SU-DHL-6 (cell line): ENCODE measurements around the gene STARD6.

Experiments
- H2AFZ ChIP-seq: fragments of 200-600 bp; sonication (generic); 2 replicates; pipeline ENCODE4 v1.6.1; 2014; ENCODE audit warnings: low read depth, mild to moderate bottlenecking, moderate library complexity, mixed read lengths, antibody characterized with exemption, low read length; ENCODE audit not compliant: severe bottlenecking
- H3F3A ChIP-seq: fragments of 200-600 bp; shearing (Covaris generic); 2 replicates; pipeline ENCODE4 v1.6.0; 2016; ENCODE audit warnings: antibody characterized with exemption, mild to moderate bottlenecking; ENCODE audit not compliant: insufficient read depth
- H3K27ac ChIP-seq: fragments of 200-600 bp; sonication (generic); 2 replicates; pipeline ENCODE4 v1.5.1; 2016; ENCODE audit warnings: low read depth, mild to moderate bottlenecking, low read length, moderate library complexity, mixed read lengths
- H3K27me3 ChIP-seq: fragments of 200-600 bp; sonication (generic), shearing (Covaris generic); 2 replicates; pipeline ENCODE4 v1.6.0; 2014; ENCODE audit warnings: mild to moderate bottlenecking, low read length
- H3K36me3 ChIP-seq: fragments of 200-600 bp; sonication (generic); 2 replicates; pipeline ENCODE4 v1.6.1; 2014; ENCODE audit warnings: mild to moderate bottlenecking, low read length, mixed read lengths
- H3K4me2 ChIP-seq: fragments of 300-600, 200-600 bp; shearing (Covaris generic), sonication (generic); 2 replicates; pipeline ENCODE4 v1.6.0; 2014; ENCODE audit warnings: low read length, low read depth, mild to moderate bottlenecking; ENCODE audit not compliant: poor library complexity, severe bottlenecking
- H3K4me3 ChIP-seq: fragments of 200-600 bp; sonication (generic); 2 replicates; pipeline ENCODE4 v1.5.1; 2014; ENCODE audit warnings: antibody characterized with exemption, low read length, mild to moderate bottlenecking, mixed read lengths; ENCODE audit not compliant: insufficient read depth, poor library complexity, severe bottlenecking
- H3K79me2 ChIP-seq: fragments of 200-600 bp; sonication (generic); 2 replicates; pipeline ENCODE4 v1.6.1; 2014; ENCODE audit warnings: mild to moderate bottlenecking, low read length, moderate library complexity; ENCODE audit not compliant: insufficient read depth
- H3K9ac ChIP-seq: fragments of 200-600 bp; sonication (generic); 2 replicates; pipeline ENCODE4 v1.7.0; 2014; ENCODE audit warnings: mild to moderate bottlenecking, low read length
- H3K9me2 ChIP-seq: fragments of 200-600 bp; sonication (generic); replicated peaks from 2 replicates; pipeline ENCODE4 v1.6.1; 2014; ENCODE audit warnings: low read length; ENCODE audit not compliant: insufficient read depth
- H3K9me3 ChIP-seq: fragments of 200-600 bp; sonication (generic); 2 replicates; pipeline ENCODE4 v1.6.1; 2014; ENCODE audit warnings: low read length, mixed read lengths; ENCODE audit not compliant: insufficient read depth
- H4K20me1 ChIP-seq: fragments of 200-600 bp; sonication (generic); 2 replicates; pipeline ENCODE4 v1.6.1; 2014; ENCODE audit warnings: low read depth, mild to moderate bottlenecking, antibody characterized with exemption, low read length, moderate library complexity, mixed read lengths
- EZH2phosphoT487 ChIP-seq: fragments of 200-600 bp; sonication (generic), shearing (Covaris generic); conservative IDR thresholded peaks from 2 replicates; pipeline ENCODE4 v1.6.1; 2018; ENCODE audit warnings: mild to moderate bottlenecking, antibody characterized with exemption, low read length, moderate library complexity, mixed read lengths
- TF ChIP-seq, protein P1 (sequence below): fragments of 200-600 bp; sonication (generic); IDR thresholded peaks from one replicate; pipeline ENCODE4 v1.5.1; 2017; ENCODE audit warnings: antibody characterized with exemption, mild to moderate bottlenecking, low read length, moderate library complexity; ENCODE audit not compliant: insufficient read depth, poor library complexity, severe bottlenecking

The STARD6 gene

GRCh38 chr18:54329787-54330186 is 27.9 kb downstream of the STARD6 start:
- TF ChIP-seq, protein P1, sequence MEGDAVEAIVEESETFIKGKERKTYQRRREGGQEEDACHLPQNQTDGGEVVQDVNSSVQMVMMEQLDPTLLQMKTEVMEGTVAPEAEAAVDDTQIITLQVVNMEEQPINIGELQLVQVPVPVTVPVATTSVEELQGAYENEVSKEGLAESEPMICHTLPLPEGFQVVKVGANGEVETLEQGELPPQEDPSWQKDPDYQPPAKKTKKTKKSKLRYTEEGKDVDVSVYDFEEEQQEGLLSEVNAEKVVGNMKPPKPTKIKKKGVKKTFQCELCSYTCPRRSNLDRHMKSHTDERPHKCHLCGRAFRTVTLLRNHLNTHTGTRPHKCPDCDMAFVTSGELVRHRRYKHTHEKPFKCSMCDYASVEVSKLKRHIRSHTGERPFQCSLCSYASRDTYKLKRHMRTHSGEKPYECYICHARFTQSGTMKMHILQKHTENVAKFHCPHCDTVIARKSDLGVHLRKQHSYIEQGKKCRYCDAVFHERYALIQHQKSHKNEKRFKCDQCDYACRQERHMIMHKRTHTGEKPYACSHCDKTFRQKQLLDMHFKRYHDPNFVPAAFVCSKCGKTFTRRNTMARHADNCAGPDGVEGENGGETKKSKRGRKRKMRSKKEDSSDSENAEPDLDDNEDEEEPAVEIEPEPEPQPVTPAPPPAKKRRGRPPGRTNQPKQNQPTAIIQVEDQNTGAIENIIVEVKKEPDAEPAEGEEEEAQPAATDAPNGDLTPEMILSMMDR: no peak
- Histone ChIP-seq H3F3A (no peaks in the 10 kb centered on the region), H3K36me3 (no peaks in the 10 kb centered on the region), H2AFZ (no peak overlapping the region), H3K9me3 (no peaks in the 10 kb centered on the region), H3K79me2 (no peaks in the 10 kb centered on the region), H3K9ac (no peak overlapping the region), H3K4me2 (no peak overlapping the region), H3K4me3 (no peak overlapping the region), H4K20me1 (no peaks in the 10 kb centered on the region), H3K9me2 (no peaks in the 10 kb centered on the region), H3K27me3 (no peaks in the 10 kb centered on the region), H3K27ac (no peak overlapping the region)

GRCh38 chr18:54327818-54328217 is 29.8 kb downstream of the STARD6 start:
- no peaks in the 10 kb centered on the region for H3K36me3 ChIP-seq

GRCh38 chr18:54323970-54324369 is 33.7 kb downstream of the STARD6 start:
- Histone ChIP-seq H3K9ac (no peak overlapping the region), H3K9me3 (no peaks in the 10 kb centered on the region), H3K79me2 (no peaks in the 10 kb centered on the region), H3K36me3 (no peaks in the 10 kb centered on the region), H3K9me2 (no peaks in the 10 kb centered on the region), H3K27me3 (no peaks in the 10 kb centered on the region), H3F3A (no peaks in the 10 kb centered on the region), H3K4me3 (no peak overlapping the region), H4K20me1 (no peaks in the 10 kb centered on the region), H3K4me2 (no peak overlapping the region), H2AFZ (no peak overlapping the region), H3K27ac (no peak overlapping the region)
- TF ChIP-seq EZH2phosphoT487: no peak
- TF ChIP-seq, protein P1: no peak

More at GRCh38 chr18:54327818-54328217, 29.8 kb downstream of the STARD6 start:
- TF ChIP-seq EZH2phosphoT487: no peak
- TF ChIP-seq, protein P1: no peak
- H3K79me2 ChIP-seq: no peaks in the 10 kb centered on the region
- no peaks in the 10 kb centered on the region for H3K27me3 ChIP-seq
- H3K4me2 ChIP-seq: no peak overlapping the region
- H4K20me1 ChIP-seq: no peaks in the 10 kb centered on the region
- no peak overlapping the region for H2AFZ ChIP-seq
- H3K4me3 ChIP-seq: no peak overlapping the region
- no peaks in the 10 kb centered on the region for H3F3A ChIP-seq
- no peaks in the 10 kb centered on the region for H3K9me3 ChIP-seq
- no peak overlapping the region for H3K27ac ChIP-seq
- no peak overlapping the region for H3K9ac ChIP-seq
- no peaks in the 10 kb centered on the region for H3K9me2 ChIP-seq
